GM10847 (cell line): ENCODE results near the gene FOXO3.

ENCODE experiments used
- POLR2A ChIP-seq: IDR thresholded peaks from 2 replicates; pipeline ENCODE4 v1.6.1; 2011; ENCODE audit not compliant: insufficient read length; ENCODE audit errors: extremely low read depth

The FOXO3 gene

GRCh38 chr6:108733706-108734265, 173.1 kb downstream of the FOXO3 start:
- TF ChIP-seq POLR2A: no peak
